Natural killer cell (primary cell): ENCODE data around the gene PCDHA2. TPM values are rescaled to one million over a fixed set of nuclear protein-coding genes. Genes with fewer than 3 reads are reported as not detected.
A peak's percentile ranks its signal among the peaks of the same experiment; 100 is the strongest.
"Not testable (repeated sequence)": the region's sequence is repeated elsewhere in the genome, so short reads cannot be mapped to it uniquely, and the experiment has no call there.

ENCODE experiments used
- ATAC-seq, 3 donors: fragments of 150-1000 bp in 2 of 3; fragments of 200-7000 bp in 1 of 3; cut with Tn5 transposase; 1 replicate in 1 of 3; 2 replicates in 2 of 3; pipeline ENCODE4 v1.10.0; 2021; ENCODE audit warnings: mild to moderate bottlenecking in 2 of 3, moderate library complexity in 2 of 3
- DNase-seq, 2 donors: peaks; one replicate each; pipeline versions ENCODE4 v3.0.0 to v3.0.0-alpha.2; 2013 to 2021; ENCODE audit warnings: mixed read lengths in 1 of 2
- H3K27ac ChIP-seq: one replicate; pipeline ENCODE4 v1.5.1; 2013; ENCODE audit warnings: mild to moderate bottlenecking, low read length
- H3K27me3 ChIP-seq: one replicate; pipeline ENCODE4 v1.6.1; 2013; ENCODE audit warnings: low read length; ENCODE audit not compliant: control insufficient read depth, insufficient read depth
- H3K36me3 ChIP-seq: one replicate; pipeline ENCODE4 v1.6.1; 2013; ENCODE audit warnings: low read length; ENCODE audit not compliant: control insufficient read depth, insufficient read depth
- H3K4me1 ChIP-seq: one replicate; pipeline ENCODE4 v1.6.1; 2013; ENCODE audit warnings: low read length; ENCODE audit not compliant: control insufficient read depth, insufficient read depth
- H3K4me3 ChIP-seq: one replicate; pipeline ENCODE4 v1.5.1; 2013; ENCODE audit warnings: low read length
- H3K9me3 ChIP-seq: one replicate; pipeline ENCODE4 v1.6.1; 2013; ENCODE audit warnings: low read length; ENCODE audit not compliant: control insufficient read depth, insufficient read depth
- H3K27ac Mint-ChIP-seq, 2 donors: one replicate each; pipeline ENCODE4 v1.8.0; 2022; ENCODE audit warnings: mild to moderate bottlenecking in 2 of 2, mixed read lengths in 2 of 2, moderate library complexity in 1 of 2
- H3K27me3 Mint-ChIP-seq, 2 donors: one replicate each; pipeline ENCODE4 v1.8.0; 2022; ENCODE audit warnings: low read depth in 2 of 2, mixed read lengths in 2 of 2
- H3K36me3 Mint-ChIP-seq: one replicate; pipeline ENCODE4 v1.8.0; 2022; ENCODE audit warnings: mixed read lengths
- H3K4me1 Mint-ChIP-seq, 2 donors: one replicate each; pipeline ENCODE4 v1.8.0; 2022; ENCODE audit warnings: mixed read lengths in 2 of 2
- H3K4me3 Mint-ChIP-seq: one replicate; pipeline ENCODE4 v1.8.0; 2022; ENCODE audit warnings: mild to moderate bottlenecking, moderate library complexity, mixed read lengths
- H3K9me3 Mint-ChIP-seq, 2 donors: one replicate each; pipeline ENCODE4 v1.8.0; 2022; ENCODE audit warnings: mixed read lengths in 2 of 2
- WGBS: methylation state at CpG from one replicate; pipeline ENCODE4 v1.1.7; 2013; ENCODE audit warnings: missing lambda C conversion rate; ENCODE audit not compliant: insufficient coverage; 5-methylcytosine and 5-hydroxymethylcytosine counted together
- intact Hi-C: fragments of 100-400 bp; cut with micrococcal nuclease; formaldehyde crosslinking; loops from one replicate; pipeline ENCODE4 v1.14.2; 2022
- total RNA-seq, 4 donors: library from RNA; stranded (reverse); fragments of 120-200 nt in 1 of 4; gene quantifications; one replicate each; pipeline versions ENCODE4 v1.2.3 to v1.2.4, GENCODE V29; 2013 to 2022
- TF ChIP-seq, protein P1 (sequence below): fragments of 200-600 bp; IDR thresholded peaks from one replicate; pipeline ENCODE4 v1.8.0; 2022; ENCODE audit warnings: antibody characterized with exemption

PCDHA2 gene
- total RNA-seq, 3 donors from 2014 or later (not counting 1 experiment from before 2014, with no cell fraction given) = not detected

DNA sequence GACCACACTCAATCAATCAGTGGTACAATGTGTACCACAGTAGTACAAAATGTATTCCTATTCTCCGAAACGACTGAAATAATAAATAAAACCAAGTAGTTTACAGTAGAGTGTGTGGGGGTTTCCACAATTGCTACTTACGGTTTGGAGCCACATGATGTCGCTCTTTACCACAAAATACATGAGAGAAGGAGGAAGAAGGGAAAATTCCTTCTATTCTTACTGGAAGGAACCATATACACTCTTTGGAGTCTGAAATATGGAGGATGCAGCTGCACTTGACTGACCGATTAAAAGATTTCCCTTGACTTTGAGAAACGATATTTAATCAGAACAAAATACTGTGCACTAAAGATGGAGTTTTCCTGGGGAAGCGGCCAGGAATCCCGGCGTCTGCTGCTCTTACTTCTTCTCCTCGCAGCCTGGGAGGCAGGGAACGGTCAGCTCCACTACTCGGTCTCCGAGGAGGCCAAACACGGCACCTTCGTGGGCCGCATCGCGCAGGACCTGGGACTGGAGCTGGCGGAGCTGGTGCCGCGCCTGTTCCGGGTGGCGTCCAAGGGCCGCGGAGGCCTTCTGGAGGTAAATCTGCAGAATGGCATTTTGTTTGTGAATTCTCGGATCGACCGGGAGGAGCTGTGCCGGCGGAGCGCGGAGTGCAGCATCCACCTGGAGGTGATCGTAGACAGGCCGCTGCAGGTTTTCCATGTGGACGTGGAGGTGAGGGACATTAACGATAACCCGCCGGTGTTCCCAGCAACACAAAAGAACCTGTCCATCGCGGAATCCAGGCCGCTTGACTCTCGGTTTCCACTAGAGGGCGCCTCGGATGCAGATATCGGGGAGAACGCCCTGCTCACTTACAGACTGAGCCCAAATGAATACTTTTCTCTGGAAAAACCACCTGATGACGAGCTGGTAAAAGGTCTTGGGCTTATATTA lies 12.5 kb downstream of the PCDHA2 start, which contains the start of gene PCDHA4:
TSS of gene PCDHA4 (plus strand) at position 235 of the 942 bp plus-strand sequence.
- intact Hi-C loops = no loop called here
- Histone ChIP-seq H3K27me3 (no peaks in the 10 kb centered on the region), H3K9me3 (peaks cover 20% of the 10 kb centered on the region), H3K27ac (no peak within 1 kb of the TSS), H3K36me3 (no peaks in the 10 kb centered on the region), H3K4me1 (no peaks in the 10 kb centered on the region), H3K4me3 (no peak within 1 kb of the TSS)
- H3K27me3 Mint-ChIP-seq = peaks cover 6 to 7% of the 10 kb centered on the region in 2 donors
- H3K9me3 Mint-ChIP-seq = peaks cover 4 to 6% of the 10 kb centered on the region in 2 donors
- WGBS = 36% methylated on average over 44 of the region's 47 CpGs
- H3K36me3 Mint-ChIP-seq = peaks cover 5% of the 10 kb centered on the region
- TF ChIP-seq, protein P1, sequence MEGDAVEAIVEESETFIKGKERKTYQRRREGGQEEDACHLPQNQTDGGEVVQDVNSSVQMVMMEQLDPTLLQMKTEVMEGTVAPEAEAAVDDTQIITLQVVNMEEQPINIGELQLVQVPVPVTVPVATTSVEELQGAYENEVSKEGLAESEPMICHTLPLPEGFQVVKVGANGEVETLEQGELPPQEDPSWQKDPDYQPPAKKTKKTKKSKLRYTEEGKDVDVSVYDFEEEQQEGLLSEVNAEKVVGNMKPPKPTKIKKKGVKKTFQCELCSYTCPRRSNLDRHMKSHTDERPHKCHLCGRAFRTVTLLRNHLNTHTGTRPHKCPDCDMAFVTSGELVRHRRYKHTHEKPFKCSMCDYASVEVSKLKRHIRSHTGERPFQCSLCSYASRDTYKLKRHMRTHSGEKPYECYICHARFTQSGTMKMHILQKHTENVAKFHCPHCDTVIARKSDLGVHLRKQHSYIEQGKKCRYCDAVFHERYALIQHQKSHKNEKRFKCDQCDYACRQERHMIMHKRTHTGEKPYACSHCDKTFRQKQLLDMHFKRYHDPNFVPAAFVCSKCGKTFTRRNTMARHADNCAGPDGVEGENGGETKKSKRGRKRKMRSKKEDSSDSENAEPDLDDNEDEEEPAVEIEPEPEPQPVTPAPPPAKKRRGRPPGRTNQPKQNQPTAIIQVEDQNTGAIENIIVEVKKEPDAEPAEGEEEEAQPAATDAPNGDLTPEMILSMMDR = no peak
- DNase-seq (peak in 1 of 2 donors; percentile 7), ATAC-seq (no peak)
- no peak within 1 kb of the TSS for H3K27ac Mint-ChIP-seq
- no peak within 1 kb of the TSS for H3K4me3 Mint-ChIP-seq
- H3K4me1 Mint-ChIP-seq = no peaks in the 10 kb centered on the region

DNA sequence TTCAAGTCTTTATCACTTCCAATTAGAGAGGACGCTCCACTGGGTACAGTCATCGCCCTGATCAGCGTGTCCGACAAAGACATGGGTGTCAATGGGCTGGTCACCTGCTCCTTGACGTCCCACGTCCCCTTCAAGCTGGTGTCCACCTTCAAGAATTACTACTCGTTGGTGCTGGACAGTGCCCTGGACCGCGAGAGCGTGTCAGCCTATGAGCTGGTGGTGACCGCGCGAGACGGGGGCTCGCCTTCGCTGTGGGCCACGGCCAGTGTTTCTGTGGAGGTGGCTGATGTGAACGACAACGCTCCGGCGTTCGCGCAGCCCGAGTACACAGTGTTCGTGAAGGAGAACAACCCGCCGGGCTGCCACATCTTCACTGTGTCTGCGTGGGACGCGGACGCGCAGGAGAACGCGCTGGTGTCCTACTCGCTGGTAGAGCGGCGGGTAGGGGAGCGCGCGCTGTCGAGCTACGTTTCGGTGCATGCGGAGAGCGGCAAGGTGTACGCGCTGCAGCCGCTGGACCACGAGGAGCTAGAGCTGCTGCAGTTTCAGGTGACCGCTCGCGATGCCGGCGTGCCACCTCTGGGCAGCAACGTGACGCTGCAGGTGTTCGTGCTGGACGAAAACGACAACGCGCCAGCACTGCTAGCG lies 13.7 kb downstream of the PCDHA2 start:
- H3K4me3 Mint-ChIP-seq, H3K4me3 ChIP-seq, ATAC-seq, H3K4me1 Mint-ChIP-seq, H3K27me3 Mint-ChIP-seq, H3K27ac Mint-ChIP-seq, H3K27ac ChIP-seq, H3K27me3 ChIP-seq, intact Hi-C loops, DNase-seq, H3K9me3 Mint-ChIP-seq, H3K36me3 ChIP-seq, H3K4me1 ChIP-seq: not testable (repeated sequence)
- WGBS = 67% methylated on average over 62 of the region's 62 CpGs
- H3K9me3 ChIP-seq = peaks cover 10% of the 10 kb centered on the region
- H3K36me3 Mint-ChIP-seq = peaks cover 12% of the 10 kb centered on the region

GRCh38 chr5:140808889-140809291 lies 14.2 kb downstream of the PCDHA2 start:
- Histone ChIP-seq H3K9me3 (peaks cover 10% of the 10 kb centered on the region), H3K27ac (no peak overlapping the region), H3K36me3 (no peaks in the 10 kb centered on the region), H3K4me3 (no peak overlapping the region), H3K27me3 (no peaks in the 10 kb centered on the region), H3K4me1 (no peaks in the 10 kb centered on the region)
- intact Hi-C loops = no loop called here
- H3K9me3 Mint-ChIP-seq = peaks cover 6 to 7% of the 10 kb centered on the region in 2 donors
- H3K36me3 Mint-ChIP-seq = peaks cover 12% of the 10 kb centered on the region
- H3K4me3 Mint-ChIP-seq = no peak overlapping the region
- no peak for DNase-seq
- H3K4me1 Mint-ChIP-seq = no peaks in the 10 kb centered on the region
- H3K27me3 Mint-ChIP-seq = peaks cover 5 to 6% of the 10 kb centered on the region in 2 donors
- no peak overlapping the region for H3K27ac Mint-ChIP-seq
- TF ChIP-seq, protein P1 = no peak
- no peak for ATAC-seq
- 71% methylated on average over 43 of the region's 43 CpGs for WGBS
